Islet precursor cell (in vitro differentiated cells): ENCODE results near the gene KRT86.

Experiments
- DNase-seq: peaks from one replicate; pipeline ENCODE4 v3.0.0-alpha.2; 2018

The KRT86 gene

DNA sequence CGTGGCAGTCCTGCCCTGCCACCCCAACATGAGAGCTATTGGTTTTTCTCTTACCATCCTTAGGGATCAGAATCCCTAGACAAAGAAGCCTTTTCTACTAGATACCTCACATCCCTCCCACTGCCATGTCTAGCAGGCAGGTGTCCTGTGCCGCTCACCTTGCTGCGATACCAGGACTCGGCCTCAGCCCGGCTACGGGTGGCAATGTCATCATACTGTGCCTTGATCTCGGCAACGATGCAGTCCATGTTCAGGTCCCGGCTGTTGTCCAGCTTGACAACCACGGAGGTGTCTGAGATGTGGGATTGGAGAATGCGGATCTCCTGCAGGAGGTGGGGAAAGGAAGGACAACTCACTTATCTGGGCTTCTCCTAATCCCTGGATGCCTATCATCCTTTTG lies 42.3 kb downstream of the KRT86 start:
- peak; percentile 51 for DNase-seq

DNA sequence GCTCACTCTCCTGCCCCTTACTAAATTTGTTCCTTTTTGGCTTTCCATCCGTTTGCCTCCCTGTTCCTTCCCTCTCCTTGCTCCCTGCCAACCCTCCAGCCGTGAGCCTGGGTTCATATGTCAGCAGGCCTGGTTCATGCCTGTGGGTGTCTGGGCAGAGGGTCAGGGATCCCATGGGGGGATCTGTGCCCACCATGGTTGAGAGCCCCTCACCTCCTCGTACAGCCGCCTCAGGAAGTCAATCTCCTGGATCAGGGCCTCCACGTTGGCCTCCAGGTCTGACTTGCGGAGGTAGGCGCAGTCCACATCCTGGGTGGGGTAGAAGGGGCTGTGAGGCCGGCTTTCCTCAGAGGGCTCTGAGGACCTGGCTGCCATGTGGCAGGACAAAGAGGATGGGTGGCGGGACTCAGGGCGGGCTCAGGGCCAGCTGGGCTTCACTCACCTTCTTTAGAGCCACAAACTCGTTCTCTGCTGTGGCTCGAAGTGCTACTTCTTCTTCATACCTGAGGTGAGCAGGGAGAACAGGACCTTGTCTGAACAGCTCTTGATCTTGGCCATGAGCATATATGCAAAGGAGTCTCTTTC lies 43.1 kb downstream of the KRT86 start:
- peak; percentile 46 for DNase-seq

GRCh38 chr12:52318241-52318990 lies 44.0 kb downstream of the KRT86 start:
- no peak for DNase-seq

GRCh38 chr12:52319097-52319496 lies 44.7 kb downstream of the KRT86 start:
- DNase-seq, result peak; percentile 60

DNA sequence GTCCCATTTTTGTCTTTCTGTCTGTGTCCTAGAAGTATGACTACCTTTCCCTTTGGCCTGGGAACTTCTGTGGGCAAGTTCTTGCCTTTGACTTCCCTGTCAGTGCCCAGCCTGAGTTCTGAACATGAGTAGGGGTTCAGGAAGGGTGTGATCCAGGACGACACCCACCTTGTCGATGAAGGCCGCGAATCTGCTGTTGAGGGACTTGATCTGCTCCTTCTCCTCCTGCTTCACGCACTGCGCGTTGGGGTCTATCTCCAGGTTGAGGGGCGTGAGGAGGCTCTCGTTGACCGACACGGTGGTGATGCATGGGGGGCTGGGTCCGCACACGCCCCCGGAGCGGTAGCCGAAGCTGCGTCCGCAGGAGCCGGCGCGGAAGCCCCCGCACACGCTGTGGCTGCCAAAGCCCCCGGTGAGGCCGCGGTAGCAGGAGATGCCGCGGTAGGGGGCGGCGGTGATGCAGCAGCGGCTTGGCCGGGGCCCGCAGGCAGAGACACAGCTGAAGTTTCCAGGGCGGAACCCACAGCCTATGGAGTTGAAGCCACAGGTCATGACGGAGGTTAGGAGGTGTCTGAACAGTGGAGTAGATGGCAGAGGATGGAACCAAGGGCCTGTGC lies 46.4 kb downstream of the KRT86 start, which contains the start of gene KRT83:
Gene KRT83, minus strand, starts transcription at position 615 of the 617 bp plus-strand sequence. Its CDS starts 63 bp downstream, at position 552.
- no peak for DNase-seq

- DNase-seq, result no peak
Observed at GRCh38 chr12:52321418-52321817, 47.0 kb downstream of the KRT86 start.

DNA sequence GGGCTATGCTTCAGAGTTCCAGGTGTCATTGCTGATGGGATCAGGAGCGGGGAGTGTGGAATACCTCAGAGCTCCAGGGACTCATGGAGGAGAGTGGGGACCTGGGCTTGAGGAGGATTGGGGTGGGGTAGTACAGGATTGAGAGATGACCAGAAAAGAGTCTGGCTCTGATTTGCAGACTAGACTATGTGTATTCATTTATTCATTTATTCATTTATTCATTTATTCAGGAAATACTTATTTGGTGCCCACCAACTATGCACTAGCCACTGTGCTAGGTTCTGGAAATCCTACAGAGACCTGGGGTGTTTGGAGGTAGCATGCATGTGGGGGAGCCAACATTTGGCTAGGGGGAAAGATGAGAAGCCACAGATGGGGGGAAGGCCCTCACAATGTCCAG lies 47.6 kb downstream of the KRT86 start:
- DNase-seq, result no peak

- no peak for DNase-seq
Observed at GRCh38 chr12:52323001-52323400, 48.6 kb downstream of the KRT86 start.

GRCh38 chr12:52323416-52324152 lies 49.1 kb downstream of the KRT86 start:
- DNase-seq, result peak; percentile 80

- no peak for DNase-seq
Observed at GRCh38 chr12:52324153-52324444, 49.7 kb downstream of the KRT86 start.

DNA sequence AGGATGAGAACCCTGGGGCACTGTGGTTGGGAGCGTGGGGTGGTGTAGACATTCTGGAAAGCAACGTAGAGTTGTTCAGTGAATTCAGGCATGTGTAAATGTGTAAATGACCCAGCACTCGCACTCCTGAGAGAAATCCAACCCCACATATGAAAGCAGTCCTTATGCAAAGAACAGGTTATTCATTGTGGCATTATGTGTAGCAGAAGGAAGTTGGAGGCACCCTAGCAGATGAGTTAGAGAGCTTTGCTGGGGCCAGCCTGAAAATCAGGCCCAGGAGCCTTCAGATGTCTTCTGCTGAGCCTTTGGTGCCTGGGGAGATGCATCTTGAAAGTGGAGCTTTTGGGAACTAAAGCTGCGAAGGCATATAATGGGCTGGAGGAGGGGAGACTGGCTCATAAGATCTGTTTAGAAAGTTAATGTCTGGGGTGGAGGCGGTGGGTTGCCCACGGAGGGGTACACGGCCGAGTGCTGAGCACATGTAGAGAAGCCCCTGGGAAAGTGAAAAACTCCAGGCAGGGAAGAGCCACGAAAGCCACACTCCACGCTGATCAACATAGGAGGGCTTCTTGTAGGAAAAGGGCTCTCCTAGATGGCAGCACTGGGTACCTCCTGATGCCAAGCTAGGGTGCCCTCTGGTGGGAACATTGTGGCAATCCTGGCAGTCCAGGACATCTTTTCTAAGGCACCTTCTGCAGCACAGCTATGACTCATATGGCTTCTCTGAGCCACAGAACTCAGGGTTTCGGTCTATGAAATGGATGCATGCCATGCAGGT lies 52.8 kb downstream of the KRT86 start:
- DNase-seq, result peak; percentile 95

DNA sequence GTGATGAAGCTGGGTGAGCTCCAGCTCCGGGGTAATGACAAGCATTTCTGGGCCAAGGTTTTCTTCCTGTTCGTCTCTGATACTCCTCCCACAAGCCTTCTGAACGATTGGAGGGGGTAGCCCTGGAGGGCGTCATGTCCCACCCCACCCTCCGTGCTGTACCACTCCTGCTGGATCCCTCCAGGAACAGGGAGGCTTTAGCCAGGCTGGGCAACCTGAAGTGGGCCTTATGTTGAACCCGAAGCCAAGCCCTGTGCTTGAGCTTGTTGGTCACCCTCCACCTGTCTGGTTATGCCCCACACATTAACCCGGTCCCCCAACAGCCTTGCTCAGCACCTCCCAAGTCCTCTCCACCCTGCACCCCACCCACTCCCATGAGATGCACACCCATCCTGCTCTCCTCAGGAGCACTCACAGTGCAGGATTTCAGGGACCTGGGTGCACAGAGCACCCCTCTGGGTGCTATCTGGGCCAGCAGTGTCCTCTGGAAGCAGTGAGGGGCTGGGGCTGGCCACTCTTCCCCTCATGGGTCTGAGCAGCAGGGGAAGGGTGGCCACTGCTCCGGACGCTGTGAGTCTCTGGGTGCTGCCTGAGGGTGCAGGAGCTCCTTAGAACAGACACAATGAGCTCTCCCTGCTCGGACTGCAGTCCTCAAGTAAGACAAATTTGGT lies 53.5 kb downstream of the KRT86 start:
- DNase-seq, result no peak

DNA sequence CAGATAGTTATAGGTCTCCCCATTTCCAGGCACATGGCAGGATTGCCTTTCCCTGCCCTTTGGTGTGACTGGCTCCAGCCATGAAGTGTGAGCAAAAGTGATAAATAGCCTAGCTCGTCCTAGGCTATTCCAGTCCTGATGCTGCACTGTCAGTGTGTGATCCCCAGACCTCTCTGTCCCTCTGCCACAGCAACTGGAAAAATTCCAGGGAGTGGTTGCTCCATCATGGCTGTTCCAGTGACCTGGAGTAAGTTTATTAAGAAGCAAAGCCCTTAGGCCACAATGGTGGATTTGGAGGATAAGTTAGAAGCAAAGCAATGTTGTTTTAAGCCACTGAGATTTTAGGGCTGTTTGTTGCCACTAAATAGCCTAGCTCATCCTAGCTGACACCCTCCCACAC lies 56.6 kb downstream of the KRT86 start:
- no peak for DNase-seq

- no peak for DNase-seq
Observed at GRCh38 chr12:52331833-52332232, 57.4 kb downstream of the KRT86 start.

DNA sequence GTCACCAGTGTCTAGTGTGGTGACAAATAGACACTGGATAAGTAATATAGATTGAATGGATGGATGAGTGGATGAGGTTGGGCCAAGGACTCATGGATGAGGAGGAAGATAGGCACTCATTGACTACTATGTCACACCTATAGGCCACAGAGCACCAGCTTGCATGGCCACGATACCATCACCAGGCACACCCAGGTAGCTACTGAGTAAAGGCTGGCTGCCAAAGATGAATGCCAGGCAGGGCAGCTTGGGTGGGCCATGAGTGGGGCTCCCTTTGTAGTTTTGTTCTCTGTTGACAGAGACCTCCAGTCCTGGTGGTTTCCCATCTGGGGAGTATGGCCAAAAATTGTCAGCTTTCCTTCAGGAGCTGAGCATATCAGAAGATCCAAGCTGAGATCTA lies 57.9 kb downstream of the KRT86 start:
- DNase-seq, result no peak

DNA sequence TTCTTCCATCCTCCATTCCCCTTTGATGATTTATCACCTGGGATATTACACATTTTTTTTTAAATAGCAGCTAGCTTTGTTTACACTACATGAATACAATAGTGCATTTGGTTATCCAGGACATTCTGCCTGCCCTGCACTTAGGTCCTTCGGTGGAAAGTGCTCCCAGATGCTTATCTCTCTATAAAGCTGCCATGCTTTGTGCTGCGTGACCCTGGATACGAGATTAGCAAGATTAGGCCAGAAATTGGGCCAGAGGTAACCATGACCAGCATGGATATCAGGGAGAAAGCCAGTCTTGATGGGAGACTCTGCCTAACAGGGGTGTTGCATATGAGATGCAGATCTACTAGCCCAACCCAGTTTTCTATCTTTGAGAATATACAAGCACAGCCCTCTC lies 58.9 kb downstream of the KRT86 start:
- no peak for DNase-seq

DNA sequence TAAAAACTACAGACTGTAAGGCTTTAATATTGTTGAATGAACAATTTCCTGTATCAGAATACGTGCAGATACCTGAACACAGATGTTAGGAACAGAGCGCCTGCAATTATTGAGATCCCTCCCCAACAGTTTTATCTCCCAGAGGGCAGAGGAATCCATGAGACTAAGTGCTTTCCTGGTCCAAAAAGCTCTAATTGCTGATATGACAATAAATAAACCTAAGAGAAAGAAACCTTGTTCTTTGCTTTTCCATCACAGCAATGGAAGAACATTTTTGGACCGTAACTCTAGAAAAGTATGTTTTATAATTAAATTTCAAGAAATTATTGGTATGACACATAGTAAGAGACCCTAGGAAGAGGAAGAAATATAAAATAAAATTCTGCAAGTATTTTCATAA lies 59.7 kb downstream of the KRT86 start:
- no peak for DNase-seq

DNA sequence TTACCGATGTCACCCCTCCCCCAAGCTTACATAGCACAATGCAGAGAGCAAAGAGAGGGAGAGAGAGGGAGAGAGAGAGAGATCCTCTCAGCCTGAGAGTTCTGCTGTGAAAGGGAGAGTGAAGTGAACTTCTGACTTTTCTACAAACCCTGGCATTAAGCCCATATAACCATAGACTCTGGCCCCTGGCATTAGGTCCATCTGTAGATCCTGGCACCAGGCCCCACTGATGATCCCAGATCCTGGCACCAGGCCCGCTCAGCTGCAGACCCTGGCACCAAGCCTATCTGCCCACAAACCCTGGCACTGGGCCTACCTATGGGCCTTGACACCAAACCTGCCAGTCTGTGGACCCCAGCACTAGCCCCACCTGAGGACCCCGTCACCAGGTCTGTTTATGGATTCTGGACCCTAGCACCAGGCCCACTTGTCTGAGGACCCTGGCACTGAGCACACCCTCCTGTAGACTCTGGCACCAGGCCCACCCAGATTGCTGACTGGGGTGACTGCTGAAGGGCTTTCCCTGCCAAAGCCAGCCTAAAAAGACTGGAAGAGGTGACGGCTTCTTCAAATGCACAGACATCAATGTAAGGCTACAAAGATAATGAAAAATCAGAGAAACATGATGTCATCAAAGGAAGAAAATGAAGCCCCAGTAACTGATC lies 61.3 kb downstream of the KRT86 start:
- DNase-seq, result no peak

DNA sequence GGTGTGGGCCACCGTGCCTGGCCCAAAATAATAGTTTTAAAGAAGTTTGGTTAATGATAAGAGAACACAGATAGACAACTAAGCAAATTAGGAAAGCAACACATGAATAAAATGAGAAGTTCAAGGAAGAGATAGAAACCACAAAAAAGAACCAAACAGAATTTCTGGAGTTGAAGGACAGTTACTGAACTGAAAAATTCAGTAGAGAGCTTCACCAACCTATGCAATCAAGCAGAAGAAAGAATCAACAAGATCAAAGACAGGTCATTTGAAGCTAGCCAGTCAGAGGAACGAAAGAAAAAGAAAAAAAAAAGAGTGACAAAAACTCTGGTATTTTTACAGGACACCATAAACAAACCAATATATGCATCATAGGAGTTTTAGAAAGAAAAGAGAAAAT lies 62.2 kb downstream of the KRT86 start:
- no peak for DNase-seq

- DNase-seq, result no peak
Observed at GRCh38 chr12:52337054-52337453, 62.6 kb downstream of the KRT86 start.

GRCh38 chr12:52338241-52338960 lies 64.0 kb downstream of the KRT86 start:
- DNase-seq, result no peak
